Liver (tissue), 9 donors: ENCODE measurements around the gene RPS28. TPM values are rescaled to one million over a fixed set of nuclear protein-coding genes. Genes with fewer than 3 reads are reported as not detected.

Experiments used
- DNase-seq: peaks from one replicate; pipeline ENCODE4 v3.0.0-alpha.2; 2017; ENCODE audit warnings: low spot score
- H3K27ac ChIP-seq, 2 donors: one replicate each; pipeline ENCODE4 v1.7.0; 2013; ENCODE audit warnings: inconsistent platforms in 2 of 2, low read length in 2 of 2, control low read depth in 1 of 2, low read depth in 1 of 2, mild to moderate bottlenecking in 1 of 2
- H3K27me3 ChIP-seq, 4 donors: one replicate each; pipeline versions ENCODE4 v1.6.1 to v1.7.0; 2013; ENCODE audit warnings: low read length in 3 of 4, inconsistent platforms in 1 of 4, mild to moderate bottlenecking in 1 of 4, moderate library complexity in 1 of 4; ENCODE audit not compliant: control insufficient read depth in 4 of 4, insufficient read depth in 4 of 4
- H3K36me3 ChIP-seq, 4 donors: one replicate each; pipeline versions ENCODE4 v1.6.1 to v1.7.0; 2013; ENCODE audit warnings: low read length in 3 of 4, mild to moderate bottlenecking in 3 of 4, low read depth in 1 of 4, moderate library complexity in 1 of 4; ENCODE audit not compliant: control insufficient read depth in 4 of 4, insufficient read depth in 3 of 4
- H3K4me1 ChIP-seq, 4 donors: one replicate each; pipeline versions ENCODE4 v1.6.1 to v1.7.0; 2013; ENCODE audit warnings: low read length in 3 of 4, mild to moderate bottlenecking in 3 of 4, moderate library complexity in 1 of 4; ENCODE audit not compliant: control insufficient read depth in 4 of 4, insufficient read depth in 4 of 4
- H3K4me3 ChIP-seq, 3 donors: one replicate each; pipeline versions ENCODE4 v1.6.1 to v1.7.0; 2013; ENCODE audit warnings: low read length in 3 of 3, control low read depth in 1 of 3, low read depth in 1 of 3, mild to moderate bottlenecking in 1 of 3
- H3K9ac ChIP-seq, 2 donors: one replicate each; pipeline ENCODE4 v1.7.0; 2013; ENCODE audit warnings: low read length in 2 of 2, mild to moderate bottlenecking in 2 of 2, moderate library complexity in 2 of 2, control low read depth in 1 of 2, low read depth in 1 of 2
- H3K9me3 ChIP-seq, 4 donors: one replicate each; pipeline versions ENCODE4 v1.6.1 to v1.7.0; 2013; ENCODE audit warnings: low read length in 3 of 4; ENCODE audit not compliant: control insufficient read depth in 4 of 4
- ATF3 ChIP-seq: IDR thresholded peaks from 2 replicates; pipeline ENCODE4 v1.6.1; 2016; ENCODE audit warnings: antibody characterized with exemption
- CTCF ChIP-seq: fragments of 150-350 bp; IDR thresholded peaks from 2 replicates; pipeline ENCODE4 v1.5.1; 2017; ENCODE audit warnings: improper control_type of control experiment, low read depth, low read length; ENCODE audit not compliant: missing input control
- EGR1 ChIP-seq, 2 donors: IDR thresholded peaks; 2 replicates each; pipeline ENCODE4 v1.6.1; 2016 to 2018; ENCODE audit warnings: antibody characterized with exemption in 2 of 2, low read depth in 2 of 2
- FOXA1 ChIP-seq: IDR thresholded peaks from 2 replicates; pipeline ENCODE4 v1.6.1; 2016; ENCODE audit warnings: antibody characterized with exemption
- FOXA2 ChIP-seq: IDR thresholded peaks from 2 replicates; pipeline ENCODE4 v1.6.1; 2016; ENCODE audit warnings: antibody characterized with exemption
- GABPA ChIP-seq, 2 donors: IDR thresholded peaks in 1 of 2; conservative IDR thresholded peaks in 1 of 2; 2 replicates each; pipeline ENCODE4 v1.6.1; 2016; ENCODE audit warnings: antibody characterized with exemption in 2 of 2, mild to moderate bottlenecking in 1 of 2, moderate library complexity in 1 of 2
- HNF4A ChIP-seq, 2 donors: conservative IDR thresholded peaks; 2 replicates each; pipeline ENCODE4 v1.6.1; 2016; ENCODE audit warnings: antibody characterized with exemption in 2 of 2, mild to moderate bottlenecking in 2 of 2
- HNF4G ChIP-seq: IDR thresholded peaks from 2 replicates; pipeline ENCODE4 v1.6.1; 2016; ENCODE audit warnings: antibody characterized with exemption
- JUND ChIP-seq, 2 donors: IDR thresholded peaks; 2 replicates each; pipeline ENCODE4 v1.6.1; 2016; ENCODE audit warnings: antibody characterized with exemption in 2 of 2
- MAX ChIP-seq: IDR thresholded peaks from 2 replicates; pipeline ENCODE4 v1.6.1; 2016; ENCODE audit warnings: antibody characterized with exemption
- NR2F2 ChIP-seq: IDR thresholded peaks from 2 replicates; pipeline ENCODE4 v1.6.1; 2016; ENCODE audit warnings: antibody characterized with exemption
- RAD21 ChIP-seq, 2 donors: IDR thresholded peaks; 2 replicates each; pipeline ENCODE4 v1.6.1; 2016; ENCODE audit warnings: antibody characterized with exemption in 2 of 2, mild to moderate bottlenecking in 2 of 2
- REST ChIP-seq: IDR thresholded peaks from 2 replicates; pipeline ENCODE4 v1.6.1; 2016; ENCODE audit warnings: antibody characterized with exemption, mild to moderate bottlenecking
- RXRA ChIP-seq, 2 donors: IDR thresholded peaks; 2 replicates each; pipeline ENCODE4 v1.6.1; 2017 to 2018; ENCODE audit warnings: antibody characterized with exemption in 2 of 2, mild to moderate bottlenecking in 1 of 2
- SP1 ChIP-seq: IDR thresholded peaks from 2 replicates; pipeline ENCODE4 v1.6.1; 2018; ENCODE audit warnings: antibody characterized with exemption, mild to moderate bottlenecking
- TAF1 ChIP-seq: conservative IDR thresholded peaks from 2 replicates; pipeline ENCODE4 v1.6.1; 2016; ENCODE audit warnings: antibody characterized with exemption, mild to moderate bottlenecking
- YY1 ChIP-seq: IDR thresholded peaks from 2 replicates; pipeline ENCODE4 v1.6.1; 2016; ENCODE audit warnings: antibody characterized with exemption, mild to moderate bottlenecking
- ZBTB33 ChIP-seq: IDR thresholded peaks from 2 replicates; pipeline ENCODE4 v1.6.1; 2016; ENCODE audit warnings: antibody characterized with exemption
- WGBS: extraction: QIAGEN DNeasy Blood & Tissue Kit; methylation state at CpG from one replicate; pipeline ENCODE4 v1.1.7; 2013; 5-methylcytosine and 5-hydroxymethylcytosine counted together
- polyA plus RNA-seq, 2 donors: library from polyadenylated mRNA; stranded (reverse) in 1 of 2; unstranded in 1 of 2; fragments of 200-250 nt in 1 of 2; fragments of >200 nt in 1 of 2; fragmentation: Nextera tagmentation in 1 of 2; extraction: Ambion mirVana in 1 of 2; gene quantifications; one replicate each; pipeline versions ENCODE4 v1.2.1 to v1.2.3, GENCODE V29; 2013 to 2015
- total RNA-seq, 2 donors: library from RNA; depleted of rRNA; stranded (reverse); fragments of >200 nt; gene quantifications; one replicate each; pipeline ENCODE4 v1.2.3, GENCODE V29; 2014
- donor health status: healthy.
- donor health status: healthy.
- donor health status: healthy.
- donor health status: healthy.
- donor health status: healthy.

RPS28 gene
- total and polyA plus RNA-seq, 4 donors, result 74.7 to 467 (median 265) TPM

- Histone ChIP-seq H3K9ac (no peak overlapping the region), H3K36me3 (peaks cover 0 to 3% (median 1%) of the 10 kb centered on the region in 4 donors), H3K27me3 (no peaks in the 10 kb centered on the region), H3K4me1 (peaks cover 10 to 20% (median 17%) of the 10 kb centered on the region in 4 donors), H3K9me3 (no peaks in the 10 kb centered on the region), H3K4me3 (no peak overlapping the region), H3K27ac (no peak overlapping the region)
- DNase-seq, result peak; percentile 65
- TF ChIP-seq CTCF (no peak), ATF3 (no peak), ZBTB33 (no peak), RXRA (IDR thresholded peaks at IDR 0.05) (no peak), NR2F2 (no peak), GABPA (IDR thresholded peaks at IDR 0.05 in 1 of 2, conservative IDR thresholded peaks at IDR 0.05 in 1 of 2) (no peak), MAX (no peak), REST (no peak), FOXA2 (no peak), EGR1 (IDR thresholded peaks at IDR 0.05; ENCODE audit: low read depth in 2 of 2) (no peak), RAD21 (IDR thresholded peaks at IDR 0.05) (no peak), HNF4G (no peak), JUND (IDR thresholded peaks at IDR 0.05) (no peak), YY1 (no peak), SP1 (no peak), TAF1 (no peak), FOXA1 (no peak), HNF4A (conservative IDR thresholded peaks at IDR 0.05) (no peak)
- 45% methylated on average over 11 of the region's 11 CpGs for WGBS
Observed at GRCh38 chr19:8302357-8302691, 19.0 kb upstream of the RPS28 start.

GRCh38 chr19:8302734-8303133 is 18.6 kb upstream of the RPS28 start:
- H3K4me1 ChIP-seq, result peaks cover 12 to 24% (median 21%) of the 10 kb centered on the region in 4 donors
- H3K9me3 ChIP-seq, result no peaks in the 10 kb centered on the region
- no peak overlapping the region for H3K27ac ChIP-seq
- no peak overlapping the region for H3K4me3 ChIP-seq
- no peak for TF ChIP-seq YY1
- peaks cover 0 to 3% (median 1%) of the 10 kb centered on the region in 4 donors for H3K36me3 ChIP-seq
- no peaks in the 10 kb centered on the region for H3K27me3 ChIP-seq
- WGBS, result 74% methylated on average over 7 of the region's 7 CpGs
- no peak for DNase-seq
- no peak overlapping the region for H3K9ac ChIP-seq
